Upper lobe of left lung (tissue), 6 donors: ENCODE measurements around the gene ATRNL1. TPM values are rescaled to one million over a fixed set of nuclear protein-coding genes. Genes with fewer than 3 reads are reported as not detected.

Experiments used
- ATAC-seq, 2 donors: fragments of 200-7000 bp; cut with Tn5 transposase; one replicate each; pipeline ENCODE4 v1.9.1; 2022; ENCODE audit warnings: mild to moderate bottlenecking in 2 of 2, moderate library complexity in 2 of 2; ENCODE audit not compliant: low FRiP score in 2 of 2
- DNase-seq, 2 donors: peaks; one replicate each; pipeline ENCODE4 v3.0.0-alpha.2; 2019 to 2020
- H3K27ac ChIP-seq, 4 donors: fragments of 200-600 bp; sonication (generic); one replicate each; pipeline ENCODE4 v1.5.1; 2016 to 2019
- H3K27me3 ChIP-seq, 4 donors: fragments of 200-600 bp; sonication (generic); one replicate each; pipeline ENCODE4 v1.5.1; 2017 to 2019
- H3K36me3 ChIP-seq, 4 donors: fragments of 200-600 bp; sonication (generic); one replicate each; pipeline ENCODE4 v1.5.1; 2016 to 2019
- H3K4me1 ChIP-seq, 4 donors: fragments of 200-600 bp; sonication (generic); one replicate each; pipeline ENCODE4 v1.5.1; 2018 to 2019
- H3K4me3 ChIP-seq, 4 donors: fragments of 200-600 bp; sonication (generic); one replicate each; pipeline ENCODE4 v1.5.1; 2017 to 2019; ENCODE audit warnings: mild to moderate bottlenecking in 2 of 4, moderate library complexity in 1 of 4
- H3K9me3 ChIP-seq, 4 donors: fragments of 200-600 bp; sonication (generic); one replicate each; pipeline ENCODE4 v1.5.1; 2018 to 2019
- EP300 ChIP-seq, 4 donors: sonication (generic); formaldehyde crosslinking; IDR thresholded peaks; one replicate each; pipeline ENCODE4 v1.5.1; 2017; ENCODE audit warnings: antibody characterized with exemption in 4 of 4, control low read depth in 2 of 4
- POLR2A ChIP-seq, 4 donors: fragments of 450-650 bp; IDR thresholded peaks; one replicate each; pipeline ENCODE4 v1.5.1; 2016 to 2017; ENCODE audit warnings: antibody characterized with exemption in 4 of 4, mild to moderate bottlenecking in 2 of 4
- POLR2AphosphoS5 ChIP-seq, 2 donors: sonication (generic); formaldehyde crosslinking; IDR thresholded peaks; one replicate each; pipeline ENCODE4 v1.5.1; 2017; ENCODE audit warnings: antibody characterized with exemption in 2 of 2
- WGBS, 2 donors: methylation state at CpG; one replicate each; pipeline ENCODE4 v1.1.5; 2017 to 2018; 5-methylcytosine and 5-hydroxymethylcytosine counted together
- total RNA-seq, 6 donors: library from RNA; depleted of rRNA in 4 of 6; stranded (reverse); fragments of >200 nt in 4 of 6; gene quantifications; one replicate each; pipeline versions ENCODE4 v1.1.0 to v1.2.1, GENCODE V29; 2016 to 2021
- TF ChIP-seq, protein P1 (sequence below), 6 experiments: fragments of 450-650 bp in 4 of 6; fragments of 200-600 bp in 2 of 6; sonication (generic) in 2 of 6; IDR thresholded peaks; one replicate each; pipeline ENCODE4 v1.5.1; 2016 to 2019; ENCODE audit warnings: antibody characterized with exemption in 6 of 6
- donor health status: DM: no; HTN: no; CAD: no; lungs with moderate emphysema.
- donor health status: DM: no; HTN: yes; CAD: no; lungs with severe emphysema.

Gene ATRNL1
- total RNA-seq, 6 donors from 2014 or later = 0.11 to 1.0 (median 0.39) TPM

DNA sequence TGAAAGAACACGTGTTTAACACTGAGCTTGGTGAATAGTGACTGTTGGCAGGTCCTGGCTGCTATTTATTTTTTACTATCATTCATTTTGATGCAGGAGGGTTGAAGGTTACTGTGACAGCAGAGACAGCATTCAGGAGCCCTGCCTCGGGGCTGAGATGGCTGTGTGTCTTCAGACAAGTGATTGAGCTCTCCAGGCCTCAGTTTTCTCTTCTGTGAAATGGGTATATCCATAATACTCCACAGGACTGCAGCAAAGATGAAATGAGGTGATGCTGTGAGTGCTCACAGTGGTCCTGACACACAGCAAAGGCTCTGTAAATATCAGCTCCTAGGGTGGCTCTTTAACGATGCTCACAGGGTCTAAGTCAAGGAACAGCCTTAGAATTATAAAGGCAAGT, 884.7 kb downstream of the ATRNL1 start:
- TF ChIP-seq POLR2AphosphoS5 (IDR thresholded peaks at IDR 0.05) (no peak), POLR2A (IDR thresholded peaks at IDR 0.05) (no peak)
- Histone ChIP-seq H3K36me3 (no peaks in the 10 kb centered on the region), H3K27me3 (no peaks in the 10 kb centered on the region), H3K9me3 (no peaks in the 10 kb centered on the region), H3K4me1 (peaks cover 0 to 2% (median 0%) of the 10 kb centered on the region in 4 donors), H3K4me3 (no peak overlapping the region), H3K27ac (no peak overlapping the region)
- 66 to 71% methylated on average over 3 of the region's 3 CpGs for WGBS, 2 donors
- no peak for ATAC-seq
- DNase-seq = no peak

DNA sequence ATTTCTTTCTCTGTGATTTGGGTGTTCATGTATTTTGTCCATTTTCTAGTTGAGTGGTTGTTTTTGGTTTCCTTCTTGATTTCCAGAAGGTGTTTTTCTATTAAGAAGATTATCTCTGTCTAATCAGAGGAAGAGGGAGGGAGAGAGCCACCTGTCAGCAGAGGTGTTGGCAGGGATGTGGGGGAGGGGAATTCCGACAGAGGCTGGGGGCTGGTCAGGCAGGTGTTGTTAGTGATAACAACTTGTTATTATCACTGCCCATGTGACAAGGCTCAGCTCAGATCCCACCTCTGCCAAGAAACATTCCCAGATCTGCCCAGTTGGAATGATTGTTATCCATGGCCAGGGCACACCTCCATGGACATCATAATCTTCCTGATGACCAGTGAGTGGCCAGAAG, 886.4 kb downstream of the ATRNL1 start:
- no peaks in the 10 kb centered on the region for H3K27me3 ChIP-seq
- H3K4me1 ChIP-seq = peaks cover 0 to 2% (median 0%) of the 10 kb centered on the region in 4 donors
- H3K9me3 ChIP-seq = peaks cover 0 to 2% (median 0%) of the 10 kb centered on the region in 4 donors
- H3K27ac ChIP-seq = no peak overlapping the region
- 67 to 76% methylated on average over 1 of the region's 1 CpG for WGBS, 2 donors
- no peak for TF ChIP-seq EP300 (IDR thresholded peaks at IDR 0.05)
- TF ChIP-seq POLR2AphosphoS5 (IDR thresholded peaks at IDR 0.05) = no peak
- TF ChIP-seq, protein P1, sequence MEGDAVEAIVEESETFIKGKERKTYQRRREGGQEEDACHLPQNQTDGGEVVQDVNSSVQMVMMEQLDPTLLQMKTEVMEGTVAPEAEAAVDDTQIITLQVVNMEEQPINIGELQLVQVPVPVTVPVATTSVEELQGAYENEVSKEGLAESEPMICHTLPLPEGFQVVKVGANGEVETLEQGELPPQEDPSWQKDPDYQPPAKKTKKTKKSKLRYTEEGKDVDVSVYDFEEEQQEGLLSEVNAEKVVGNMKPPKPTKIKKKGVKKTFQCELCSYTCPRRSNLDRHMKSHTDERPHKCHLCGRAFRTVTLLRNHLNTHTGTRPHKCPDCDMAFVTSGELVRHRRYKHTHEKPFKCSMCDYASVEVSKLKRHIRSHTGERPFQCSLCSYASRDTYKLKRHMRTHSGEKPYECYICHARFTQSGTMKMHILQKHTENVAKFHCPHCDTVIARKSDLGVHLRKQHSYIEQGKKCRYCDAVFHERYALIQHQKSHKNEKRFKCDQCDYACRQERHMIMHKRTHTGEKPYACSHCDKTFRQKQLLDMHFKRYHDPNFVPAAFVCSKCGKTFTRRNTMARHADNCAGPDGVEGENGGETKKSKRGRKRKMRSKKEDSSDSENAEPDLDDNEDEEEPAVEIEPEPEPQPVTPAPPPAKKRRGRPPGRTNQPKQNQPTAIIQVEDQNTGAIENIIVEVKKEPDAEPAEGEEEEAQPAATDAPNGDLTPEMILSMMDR (IDR thresholded peaks at IDR 0.05) = no peak
- no peak for TF ChIP-seq POLR2A (IDR thresholded peaks at IDR 0.05)
- DNase-seq (no peak), ATAC-seq (no peak)
- H3K4me3 ChIP-seq = no peak overlapping the region
- no peaks in the 10 kb centered on the region for H3K36me3 ChIP-seq

DNA sequence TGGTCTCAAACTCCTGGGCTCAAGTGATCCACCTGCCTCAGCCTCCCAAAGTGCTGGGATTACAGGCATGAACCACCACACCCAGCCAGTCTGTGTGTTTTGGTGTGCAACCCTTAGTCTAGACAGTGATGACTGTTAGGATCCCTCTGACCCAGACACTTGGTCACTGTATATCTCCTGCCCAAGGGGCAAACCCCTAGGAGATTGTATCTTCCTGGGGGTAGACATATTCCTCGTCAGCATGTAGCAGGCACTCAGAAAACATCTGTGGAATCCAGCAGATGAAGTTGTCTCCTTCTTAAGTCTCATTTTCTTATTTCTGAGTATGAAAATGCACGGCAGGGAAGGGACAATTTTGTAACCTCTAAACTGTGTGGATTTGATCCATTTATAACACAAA, 887.3 kb downstream of the ATRNL1 start:
- Histone ChIP-seq H3K27ac (no peak overlapping the region), H3K27me3 (no peaks in the 10 kb centered on the region), H3K9me3 (peaks cover 0 to 2% (median 0%) of the 10 kb centered on the region in 4 donors), H3K4me1 (no peaks in the 10 kb centered on the region), H3K4me3 (peak overlapping the region in 1 of 4 donors; percentile 11), H3K36me3 (no peaks in the 10 kb centered on the region)
- ATAC-seq = peak in 1 of 2 donors; percentile 41
- no peak for TF ChIP-seq POLR2AphosphoS5 (IDR thresholded peaks at IDR 0.05)
- TF ChIP-seq, protein P1 (IDR thresholded peaks at IDR 0.05) = no peak
- no peak for TF ChIP-seq EP300 (IDR thresholded peaks at IDR 0.05)
- TF ChIP-seq POLR2A (IDR thresholded peaks at IDR 0.05) = no peak
- 64 to 68% methylated on average over 2 of the region's 2 CpGs for WGBS, 2 donors
- no peak for DNase-seq

DNA sequence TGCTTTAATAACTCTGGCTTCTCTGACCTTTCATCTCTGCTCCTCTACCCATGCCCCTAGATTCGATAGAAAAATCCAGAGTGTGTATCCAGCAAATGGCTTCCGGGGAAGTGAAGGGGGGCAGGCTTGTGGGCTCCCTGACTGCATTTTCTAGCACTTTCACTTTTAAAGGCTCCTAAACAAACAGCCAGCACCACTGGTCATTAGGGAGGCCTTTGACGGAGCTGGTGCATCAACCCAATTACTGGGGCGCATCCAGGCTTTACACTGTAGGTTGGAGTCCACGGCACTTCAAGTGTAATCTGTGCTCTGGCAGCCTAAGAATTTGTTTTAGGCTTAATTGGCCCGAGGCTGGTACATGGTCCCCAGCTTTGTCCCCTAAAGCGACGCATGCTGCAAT, 887.9 kb downstream of the ATRNL1 start:
- Histone ChIP-seq H3K27ac (no peak overlapping the region), H3K36me3 (no peaks in the 10 kb centered on the region), H3K4me3 (peak overlapping the region in 1 of 4 donors; percentile 11), H3K27me3 (no peaks in the 10 kb centered on the region), H3K4me1 (no peaks in the 10 kb centered on the region), H3K9me3 (peaks cover 0 to 2% (median 0%) of the 10 kb centered on the region in 4 donors)
- TF ChIP-seq POLR2AphosphoS5 (IDR thresholded peaks at IDR 0.05) (no peak), POLR2A (IDR thresholded peaks at IDR 0.05) (no peak), EP300 (IDR thresholded peaks at IDR 0.05) (no peak)
- TF ChIP-seq, protein P1 (IDR thresholded peaks at IDR 0.05) = no peak
- ATAC-seq = peak in 1 of 2 donors; percentile 38
- DNase-seq = no peak
- 7 to 63% methylated on average over 3 to 8 of the region's 8 CpGs for WGBS, 2 donors

DNA sequence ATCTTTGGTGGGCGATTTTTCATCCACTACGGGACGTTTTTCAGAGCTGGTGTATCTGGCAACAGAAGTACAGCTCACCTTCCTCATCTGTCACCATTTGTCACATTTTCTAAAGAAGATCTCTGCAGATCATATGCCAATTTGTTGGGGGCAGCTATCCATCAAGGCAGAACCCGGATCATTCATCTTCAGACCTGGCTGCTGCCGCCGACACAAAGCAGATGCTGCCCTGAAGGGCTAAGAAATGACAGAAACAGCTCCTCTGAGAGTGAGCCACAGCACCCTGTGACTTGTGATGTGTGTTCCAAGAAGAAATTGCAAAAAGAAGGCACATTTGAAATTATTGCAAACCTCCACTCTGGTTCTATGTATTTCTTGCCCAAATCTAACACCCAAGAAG, 888.9 kb downstream of the ATRNL1 start:
- H3K27ac ChIP-seq = no peak overlapping the region
- TF ChIP-seq, protein P1 (IDR thresholded peaks at IDR 0.05) = no peak
- no peak for TF ChIP-seq POLR2AphosphoS5 (IDR thresholded peaks at IDR 0.05)
- TF ChIP-seq EP300 (IDR thresholded peaks at IDR 0.05) = no peak
- TF ChIP-seq POLR2A (IDR thresholded peaks at IDR 0.05) = no peak
- H3K4me3 ChIP-seq = no peak overlapping the region
- DNase-seq = no peak
- no peak for ATAC-seq
- H3K9me3 ChIP-seq = peaks cover 0 to 2% (median 0%) of the 10 kb centered on the region in 4 donors
- WGBS, 2 donors = 83 to 87% methylated on average over 6 of the region's 6 CpGs
- no peaks in the 10 kb centered on the region for H3K4me1 ChIP-seq
- H3K36me3 ChIP-seq = no peaks in the 10 kb centered on the region
- H3K27me3 ChIP-seq = no peaks in the 10 kb centered on the region
